GM12875 (cell line): ENCODE measurements around the gene TMEM108.

Experiments used
- H3K4me3 ChIP-seq: one replicate; pipeline ENCODE4 v1.5.1; 2011; ENCODE audit warnings: low read depth, low read length, control low read depth
- TF ChIP-seq, protein P1 (sequence below): IDR thresholded peaks from 2 replicates; pipeline ENCODE4 v1.5.1; 2011; ENCODE audit warnings: low read depth, mild to moderate bottlenecking, control low read depth, inconsistent platforms, low read length, moderate library complexity, borderline replicate concordance; ENCODE audit not compliant: insufficient read depth

TMEM108 gene

GRCh38 chr3:133277813-133278212 is 239.6 kb downstream of the TMEM108 start:
- TF ChIP-seq, protein P1, sequence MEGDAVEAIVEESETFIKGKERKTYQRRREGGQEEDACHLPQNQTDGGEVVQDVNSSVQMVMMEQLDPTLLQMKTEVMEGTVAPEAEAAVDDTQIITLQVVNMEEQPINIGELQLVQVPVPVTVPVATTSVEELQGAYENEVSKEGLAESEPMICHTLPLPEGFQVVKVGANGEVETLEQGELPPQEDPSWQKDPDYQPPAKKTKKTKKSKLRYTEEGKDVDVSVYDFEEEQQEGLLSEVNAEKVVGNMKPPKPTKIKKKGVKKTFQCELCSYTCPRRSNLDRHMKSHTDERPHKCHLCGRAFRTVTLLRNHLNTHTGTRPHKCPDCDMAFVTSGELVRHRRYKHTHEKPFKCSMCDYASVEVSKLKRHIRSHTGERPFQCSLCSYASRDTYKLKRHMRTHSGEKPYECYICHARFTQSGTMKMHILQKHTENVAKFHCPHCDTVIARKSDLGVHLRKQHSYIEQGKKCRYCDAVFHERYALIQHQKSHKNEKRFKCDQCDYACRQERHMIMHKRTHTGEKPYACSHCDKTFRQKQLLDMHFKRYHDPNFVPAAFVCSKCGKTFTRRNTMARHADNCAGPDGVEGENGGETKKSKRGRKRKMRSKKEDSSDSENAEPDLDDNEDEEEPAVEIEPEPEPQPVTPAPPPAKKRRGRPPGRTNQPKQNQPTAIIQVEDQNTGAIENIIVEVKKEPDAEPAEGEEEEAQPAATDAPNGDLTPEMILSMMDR, result no peak
- no peak overlapping the region for H3K4me3 ChIP-seq

GRCh38 chr3:133278260-133279043 is 240.3 kb downstream of the TMEM108 start:
- H3K4me3 ChIP-seq, result no peak overlapping the region
- TF ChIP-seq, protein P1, result no peak

- TF ChIP-seq, protein P1, result no peak
- no peak overlapping the region for H3K4me3 ChIP-seq
These were observed 242.4 kb downstream of the TMEM108 start for GRCh38 chr3:133280586-133280985.

DNA sequence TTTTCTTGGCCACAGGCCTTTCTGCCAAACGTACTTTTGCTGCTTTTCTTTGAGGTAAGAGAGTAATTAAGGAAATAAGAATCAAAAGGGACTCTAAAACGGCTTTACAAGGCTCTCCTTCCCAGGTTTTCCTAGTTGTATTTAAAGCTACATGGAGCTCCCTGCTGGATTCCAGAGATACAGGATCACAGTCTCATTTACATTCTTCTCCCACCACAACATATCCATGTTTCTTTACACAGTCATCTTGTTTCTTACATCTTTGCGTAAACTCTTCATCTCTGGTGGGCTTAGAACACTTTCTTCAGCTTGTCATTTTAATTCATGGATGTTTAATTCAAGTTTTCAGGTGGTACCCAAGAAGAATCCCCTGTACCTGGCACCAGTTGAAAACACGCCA is 244.0 kb downstream of the TMEM108 start:
- no peak overlapping the region for H3K4me3 ChIP-seq

GRCh38 chr3:133283958-133284807 is 246.0 kb downstream of the TMEM108 start:
- no peak overlapping the region for H3K4me3 ChIP-seq
- TF ChIP-seq, protein P1, result no peak

More for the DNA sequence above, 244.0 kb downstream of the TMEM108 start:
- TF ChIP-seq, protein P1, result no peak

DNA sequence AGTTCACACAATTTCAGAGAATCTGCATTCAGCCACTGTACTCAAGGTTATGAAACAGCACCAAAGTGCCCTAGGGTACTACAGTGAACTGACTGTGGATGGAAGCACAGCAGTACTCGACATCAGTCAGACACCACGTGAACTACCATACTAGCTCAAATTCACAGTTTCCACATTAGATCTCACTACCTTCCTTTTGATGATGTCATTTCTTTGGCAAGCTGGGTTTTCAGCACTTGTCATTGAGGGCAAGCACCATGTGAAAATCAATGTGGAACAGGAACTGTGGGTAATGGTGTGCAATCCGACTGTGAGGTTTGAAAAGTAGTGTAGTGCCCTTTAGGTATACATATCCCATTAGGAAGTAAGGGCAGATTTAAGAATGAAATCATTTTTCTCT is 251.1 kb downstream of the TMEM108 start:
- no peak overlapping the region for H3K4me3 ChIP-seq
- TF ChIP-seq, protein P1, result no peak
